ENCODE measurements around the gene TRIM61.
A peak's percentile ranks its signal among the peaks of the same experiment; 100 is the strongest.
"Not testable (repeated sequence)": the region's sequence is repeated elsewhere in the genome, so short reads cannot be mapped to it uniquely, and the experiment has no call there.

Gene TRIM61

DNA sequence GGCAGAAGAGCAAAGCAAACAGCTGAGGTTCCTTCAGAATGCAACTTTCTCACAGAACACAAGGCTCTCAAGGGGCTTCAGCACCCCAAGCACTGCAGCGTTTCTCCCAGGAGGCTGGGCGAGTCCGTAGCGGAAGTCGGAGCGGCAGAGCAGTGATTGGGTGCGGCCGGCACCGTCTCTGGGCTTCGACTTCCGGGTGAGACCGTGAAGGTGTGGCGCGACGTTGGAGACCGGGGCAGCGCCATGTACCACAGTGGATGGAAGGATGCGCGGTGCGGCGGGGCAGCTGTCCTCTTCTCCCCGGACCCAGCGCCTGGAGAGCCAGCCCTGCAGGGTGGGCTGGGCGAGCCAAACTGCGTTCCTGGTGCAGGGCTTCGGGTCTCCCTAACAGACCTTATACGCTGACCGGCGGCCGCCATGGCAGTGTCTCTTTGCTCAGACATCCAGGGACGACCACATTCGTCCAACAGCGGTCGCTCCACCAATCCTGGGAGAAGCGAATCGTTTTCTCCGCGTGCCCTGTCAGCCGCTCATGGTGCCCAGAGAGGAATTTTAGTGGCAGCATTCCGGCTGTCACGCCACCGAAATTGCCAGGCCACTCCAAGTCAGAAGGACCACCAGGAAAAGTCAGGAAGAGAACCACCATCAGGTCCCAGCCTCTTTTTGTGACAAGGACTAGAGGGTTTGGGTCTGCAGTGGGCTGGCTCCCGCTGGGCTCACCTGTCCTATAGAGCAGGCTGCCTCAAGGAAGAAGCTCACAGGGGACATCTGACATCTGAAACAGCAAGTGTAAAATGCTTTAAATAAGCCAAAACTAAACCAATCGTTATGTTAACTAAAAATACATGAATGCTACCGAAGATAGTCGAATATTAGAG, 20.5 kb downstream of the TRIM61 start:
- peak; percentile 46 for DNase-seq (ENCODE audit: low read depth)

- peak; percentile 3 for DNase-seq (ENCODE audit: low read depth)
These were observed 22.2 kb downstream of the TRIM61 start for GRCh38 chr4:164955107-164955805.

DNA sequence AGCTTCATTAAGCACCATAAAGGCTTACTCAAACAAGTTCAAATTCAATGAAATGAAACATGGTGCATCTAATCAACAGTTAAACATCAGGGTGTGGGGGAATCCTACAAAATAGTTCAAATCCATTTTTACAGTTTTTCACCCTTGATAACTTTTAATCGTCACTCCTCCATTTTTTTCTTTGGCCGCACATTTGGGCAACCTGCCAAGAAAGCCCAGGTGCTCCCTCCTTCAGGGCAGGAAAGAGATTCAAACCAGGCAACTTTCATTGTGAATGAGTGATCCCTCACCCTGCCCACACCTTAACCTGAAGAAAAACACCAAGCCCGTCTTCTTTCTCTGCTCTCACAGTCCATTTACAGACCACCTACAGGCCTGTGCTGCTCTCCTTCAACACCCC, 24.9 kb downstream of the TRIM61 start:
- no peak for DNase-seq (ENCODE audit: low read depth)

DNA sequence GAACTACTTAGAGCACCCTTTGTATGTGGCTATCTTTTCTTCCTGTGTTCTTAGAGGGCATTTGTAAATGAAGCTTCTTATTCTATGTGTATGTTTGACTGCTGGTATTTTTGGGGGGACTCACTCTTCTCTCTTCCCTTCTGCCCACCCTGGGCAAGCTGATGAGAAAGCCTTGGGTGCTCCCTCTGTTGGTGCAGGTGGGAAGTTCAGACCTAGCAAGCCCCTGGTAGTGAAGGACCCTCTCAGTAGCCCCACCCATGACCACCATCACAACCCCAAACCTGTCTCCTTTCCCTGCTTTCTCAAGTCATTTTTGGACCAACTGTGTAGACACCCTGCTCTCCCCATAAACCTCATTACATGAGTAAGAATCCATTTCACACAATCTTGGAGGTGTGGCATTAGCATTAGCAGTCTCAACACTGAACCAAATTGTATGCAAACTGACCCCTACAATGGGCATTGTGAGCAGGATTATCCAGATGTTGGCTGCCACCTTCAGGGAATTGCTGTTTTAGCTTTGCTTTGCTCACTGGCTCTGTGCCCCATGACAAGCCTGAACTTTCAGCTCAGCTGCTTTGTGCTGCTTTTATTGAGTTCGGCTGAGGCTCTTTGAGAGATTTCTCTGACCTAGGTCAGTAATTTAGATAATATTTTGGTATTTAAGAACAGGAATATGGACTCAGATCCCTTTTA, 27.9 kb downstream of the TRIM61 start:
- DNase-seq (ENCODE audit: low read depth), result no peak

DNA sequence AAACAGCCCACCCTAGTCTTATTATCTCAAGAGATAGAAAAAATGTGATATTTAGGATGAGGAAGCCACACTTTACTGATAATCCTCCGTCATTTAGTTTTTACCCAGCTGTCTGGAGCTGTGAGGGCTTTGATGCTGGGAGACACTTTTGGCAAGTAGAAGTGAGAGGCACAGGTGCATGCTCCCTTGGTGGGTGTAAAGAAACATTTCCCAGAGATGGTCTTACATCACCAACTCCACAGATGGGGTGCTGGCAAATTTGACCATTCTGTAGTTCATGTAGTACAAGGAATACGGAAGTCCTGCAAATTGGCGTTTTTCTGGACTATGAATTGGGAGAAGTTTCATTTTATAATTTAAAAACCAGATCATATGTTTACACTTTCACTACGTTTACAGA, 28.5 kb downstream of the TRIM61 start:
- DNase-seq (ENCODE audit: low read depth), result no peak

DNA sequence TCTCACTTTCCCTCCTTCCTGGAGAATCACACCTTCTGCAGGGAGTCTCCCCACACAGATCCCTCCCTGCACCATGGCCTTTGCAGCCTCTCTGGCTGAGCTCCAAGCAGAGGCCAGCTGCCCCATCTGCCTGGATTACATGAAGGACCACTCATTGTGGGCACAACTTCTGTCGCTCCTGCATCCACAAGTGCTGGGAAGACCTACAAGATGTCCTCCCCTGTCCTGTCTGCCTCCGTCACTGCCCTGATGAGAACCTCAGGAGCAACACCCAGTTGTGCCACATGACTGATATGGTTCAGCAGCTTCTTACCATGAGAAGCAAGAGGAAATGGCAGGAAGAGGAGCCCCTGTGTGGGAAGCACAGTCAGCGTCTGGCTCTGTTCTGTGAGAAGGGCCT, 29.5 kb downstream of the TRIM61 start:
- DNase-seq (ENCODE audit: low read depth), result not testable (repeated sequence)

DNA sequence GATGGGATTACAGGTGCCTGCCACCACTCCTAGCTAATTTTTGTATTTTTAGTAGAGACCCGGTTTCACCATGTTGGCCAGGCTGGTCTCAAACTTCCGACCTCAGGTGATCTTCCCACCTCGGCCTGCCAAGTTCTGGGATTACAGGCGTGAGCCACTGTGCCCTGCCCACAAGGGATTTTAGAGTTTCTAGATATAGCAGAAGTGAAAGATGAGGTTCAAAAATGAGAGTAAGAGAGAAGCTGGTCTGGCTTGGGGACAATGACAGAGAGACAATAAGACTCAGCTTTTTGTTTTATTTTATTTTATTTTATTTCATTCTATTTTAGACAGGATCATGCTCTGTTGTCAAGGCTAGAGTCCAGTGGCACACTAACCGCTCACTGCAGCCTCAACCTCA, 30.6 kb downstream of the TRIM61 start:
- no peak for DNase-seq (ENCODE audit: low read depth)

GRCh38 chr4:164945146-164945545, 32.3 kb downstream of the TRIM61 start:
- DNase-seq (ENCODE audit: low read depth), result no peak

- DNase-seq (ENCODE audit: low read depth), result no peak
These were observed 34.3 kb downstream of the TRIM61 start for GRCh38 chr4:164943192-164943591.

DNA sequence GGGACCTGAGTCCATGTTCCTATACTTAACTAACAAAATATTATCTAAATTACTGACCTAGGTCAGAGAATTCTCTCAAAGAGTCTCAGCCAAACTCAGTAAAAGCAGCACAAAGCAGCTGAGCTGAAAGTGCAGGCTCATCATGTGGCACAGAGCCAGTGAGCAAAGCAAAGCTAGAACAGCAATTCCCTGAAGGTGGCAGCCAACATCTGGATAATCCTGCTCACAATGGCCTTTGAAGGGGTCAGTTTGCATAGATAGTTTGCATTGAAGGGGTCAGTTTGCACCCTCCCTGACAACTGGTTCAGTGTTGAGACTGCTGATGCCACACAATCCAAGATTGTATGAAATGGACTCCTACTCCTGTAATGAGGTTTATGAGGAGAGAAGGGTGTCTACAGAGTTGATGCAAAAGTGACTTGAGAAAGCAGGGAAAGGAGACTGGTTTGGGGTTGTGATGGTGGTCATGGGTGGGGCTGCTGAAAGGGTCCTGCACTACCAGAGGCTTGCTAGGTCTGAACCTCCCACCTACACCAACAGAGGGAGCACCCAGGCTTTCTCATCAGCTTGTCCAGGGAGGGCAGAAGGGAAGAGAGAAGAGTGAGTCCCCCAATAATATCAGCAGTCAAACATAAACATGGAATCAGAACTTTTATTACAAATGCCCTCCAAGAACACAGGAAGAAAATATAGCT, 39.7 kb downstream of the TRIM61 start:
- no peak for DNase-seq (ENCODE audit: low read depth)

GRCh38 chr4:164935865-164936606, 41.4 kb downstream of the TRIM61 start:
- not testable (repeated sequence) for DNase-seq (ENCODE audit: low read depth)

DNA sequence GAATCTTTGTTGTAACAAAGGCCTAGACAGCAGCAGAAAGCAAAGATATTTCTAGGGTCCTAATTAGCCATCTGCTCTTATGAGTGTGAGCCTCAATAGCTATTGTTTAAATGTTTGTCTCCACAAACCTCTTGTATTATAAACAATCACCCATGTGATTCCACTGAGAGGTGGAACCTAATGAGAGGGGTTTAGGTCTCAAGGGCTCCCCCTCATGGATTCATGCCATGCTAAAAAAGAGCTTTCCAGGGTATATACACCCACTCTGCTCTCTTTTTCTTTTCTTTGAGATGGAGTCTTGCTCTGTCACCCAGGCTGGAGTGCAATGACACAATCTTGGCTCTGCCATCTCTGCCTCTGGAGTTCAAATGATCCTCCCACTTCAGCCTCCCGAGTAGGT, 42.1 kb downstream of the TRIM61 start:
- DNase-seq (ENCODE audit: low read depth), result peak; percentile 13

DNA sequence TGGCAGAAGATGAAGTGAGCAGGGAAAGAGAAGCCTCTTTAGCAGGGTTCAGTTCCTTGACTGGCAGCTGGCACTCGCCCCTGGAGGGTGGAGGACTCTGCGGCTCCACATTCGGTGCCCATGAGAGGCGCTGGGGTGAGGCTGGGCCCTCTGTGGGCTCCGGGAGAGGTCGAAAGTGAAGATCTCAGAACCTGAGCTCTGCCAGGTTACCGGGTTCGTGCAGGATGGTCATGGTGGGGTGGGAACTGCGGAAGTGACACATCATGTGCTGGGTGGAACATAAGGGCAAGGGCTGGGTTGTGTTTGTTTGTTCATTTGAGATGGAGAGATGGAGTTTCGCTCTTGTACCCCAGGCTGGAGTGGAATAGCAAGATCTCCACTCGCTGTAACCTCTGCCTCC, 44.2 kb downstream of the TRIM61 start:
- no peak for DNase-seq (ENCODE audit: low read depth)

DNA sequence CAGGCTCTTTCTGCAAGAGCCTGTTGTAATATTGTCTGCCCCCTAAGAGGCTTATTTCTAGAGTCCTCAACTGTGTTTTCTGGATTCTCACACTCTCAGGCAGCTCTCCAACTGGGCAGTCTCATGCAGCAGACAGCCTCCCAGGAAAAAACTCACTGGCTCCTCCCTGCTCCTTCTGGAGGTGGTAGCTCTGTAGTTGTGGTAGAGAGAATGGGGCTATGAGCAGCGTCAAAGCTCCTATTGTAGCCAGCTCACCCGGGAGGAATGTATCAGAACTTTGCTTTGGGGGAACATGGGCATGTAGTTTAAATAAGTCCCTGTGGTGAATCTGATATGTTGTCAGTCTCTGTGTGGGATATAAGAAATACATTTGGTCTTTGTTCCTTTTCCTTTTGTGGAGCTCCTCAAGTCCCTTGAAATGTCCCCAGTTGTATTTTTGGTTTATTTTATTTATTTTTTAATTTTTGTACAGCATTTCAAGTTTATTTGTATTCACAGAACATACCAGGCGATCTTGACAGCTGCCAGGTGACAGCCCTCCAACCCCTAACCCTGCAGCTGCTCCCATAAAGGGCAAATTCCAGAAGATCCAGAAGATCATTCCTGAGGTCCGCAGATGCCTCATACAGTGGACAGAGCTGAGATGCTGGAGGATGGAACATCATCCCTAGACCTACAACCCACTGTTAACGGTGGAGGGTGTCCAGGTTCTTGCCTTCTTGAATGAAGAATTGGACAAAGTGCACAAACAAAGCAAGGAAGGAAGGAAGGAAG, 45.7 kb downstream of the TRIM61 start:
- peak; percentile 40 for DNase-seq (ENCODE audit: low read depth)

- no peak for DNase-seq (ENCODE audit: low read depth)
These were observed 46.8 kb downstream of the TRIM61 start for GRCh38 chr4:164930647-164931046.

DNA sequence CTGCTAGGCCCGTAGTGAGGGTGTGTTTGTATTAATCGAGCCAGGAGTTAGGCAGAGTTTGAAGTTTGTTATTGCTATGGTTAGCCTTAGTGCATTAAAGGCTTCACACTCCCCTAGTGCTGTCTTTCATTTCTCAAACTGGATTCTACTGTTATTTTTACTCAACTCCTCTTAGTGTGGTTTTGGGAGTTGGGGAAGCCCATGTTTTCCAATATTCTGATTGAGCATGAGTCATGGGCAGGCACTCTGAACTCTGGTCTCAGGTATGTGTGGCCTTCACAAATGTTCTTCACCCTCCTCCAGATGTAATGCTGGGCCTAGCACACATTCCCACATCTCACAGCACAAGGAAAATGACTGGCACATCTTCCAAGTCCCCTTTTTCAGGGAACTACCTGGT, 50.4 kb downstream of the TRIM61 start:
- DNase-seq (ENCODE audit: low read depth), result not testable (repeated sequence)

GRCh38 chr4:164926301-164926700, 51.2 kb downstream of the TRIM61 start:
- peak; percentile 47 for DNase-seq (ENCODE audit: low read depth)

- no peak for DNase-seq (ENCODE audit: low read depth)
These were observed 52.7 kb downstream of the TRIM61 start for GRCh38 chr4:164924670-164925238.

- no peak for DNase-seq (ENCODE audit: low read depth)
These were observed 58.5 kb downstream of the TRIM61 start for GRCh38 chr4:164918956-164919355.
